HepG2 (cell line): ENCODE data around the gene RGCC.

Source experiments
- HNRNPUL1 ChIP-seq: fragments of 200-400 bp; formaldehyde crosslinking; IDR thresholded peaks from 2 replicates; pipeline ENCODE4 v1.6.1; 2017; ENCODE audit warnings: low read depth, mild to moderate bottlenecking, low read length, moderate library complexity
- MAZ ChIP-seq, 2 experiments: sonication (generic) in 1 of 2; formaldehyde crosslinking in 1 of 2; IDR thresholded peaks; 2 replicates each; pipeline versions ENCODE4 v1.5.0 to v1.6.1; 2012 to 2020; ENCODE audit warnings: low read depth in 2 of 2, mild to moderate bottlenecking in 2 of 2, borderline replicate concordance in 1 of 2, improper control_type of control experiment in 1 of 2, low read length in 1 of 2, missing genetic modification reagents in 1 of 2, moderate library complexity in 1 of 2
- SP1 ChIP-seq, 2 experiments: fragments of 450-650 bp in 1 of 2; sonication (generic) in 1 of 2; formaldehyde crosslinking in 1 of 2; IDR thresholded peaks; 2 replicates each; pipeline versions ENCODE4 v1.4.0 to v1.6.1; 2016 to 2020; ENCODE audit warnings: missing genetic modification reagents in 1 of 2
- TBX3 ChIP-seq: fragments of 450-650 bp; IDR thresholded peaks from 2 replicates; pipeline ENCODE4 v1.6.1; 2017; ENCODE audit warnings: antibody characterized with exemption, mild to moderate bottlenecking, inconsistent platforms, borderline replicate concordance
- ZKSCAN1 ChIP-seq: fragments of 150-350 bp; IDR thresholded peaks from 2 replicates; pipeline ENCODE4 v1.6.1; 2014; ENCODE audit warnings: low read length

GRCh38 chr13:41408746-41409145 lies 48.6 kb upstream of the RGCC start:
- TF ChIP-seq TBX3 (no peak), SP1 (IDR thresholded peaks at IDR 0.05) (no peak), SP1 (CRISPR knock-in tag; IDR thresholded peaks at IDR 0.05) (no peak), ZKSCAN1 (no peak), HNRNPUL1 (no peak), MAZ (IDR thresholded peaks at IDR 0.05; ENCODE audit: borderline replicate concordance, low read depth, low read length) (no peak), MAZ (CRISPR knock-in tag; IDR thresholded peaks at IDR 0.05; ENCODE audit: low read depth) (no peak)
